ENCODE data around the gene GMDS.

DNA sequence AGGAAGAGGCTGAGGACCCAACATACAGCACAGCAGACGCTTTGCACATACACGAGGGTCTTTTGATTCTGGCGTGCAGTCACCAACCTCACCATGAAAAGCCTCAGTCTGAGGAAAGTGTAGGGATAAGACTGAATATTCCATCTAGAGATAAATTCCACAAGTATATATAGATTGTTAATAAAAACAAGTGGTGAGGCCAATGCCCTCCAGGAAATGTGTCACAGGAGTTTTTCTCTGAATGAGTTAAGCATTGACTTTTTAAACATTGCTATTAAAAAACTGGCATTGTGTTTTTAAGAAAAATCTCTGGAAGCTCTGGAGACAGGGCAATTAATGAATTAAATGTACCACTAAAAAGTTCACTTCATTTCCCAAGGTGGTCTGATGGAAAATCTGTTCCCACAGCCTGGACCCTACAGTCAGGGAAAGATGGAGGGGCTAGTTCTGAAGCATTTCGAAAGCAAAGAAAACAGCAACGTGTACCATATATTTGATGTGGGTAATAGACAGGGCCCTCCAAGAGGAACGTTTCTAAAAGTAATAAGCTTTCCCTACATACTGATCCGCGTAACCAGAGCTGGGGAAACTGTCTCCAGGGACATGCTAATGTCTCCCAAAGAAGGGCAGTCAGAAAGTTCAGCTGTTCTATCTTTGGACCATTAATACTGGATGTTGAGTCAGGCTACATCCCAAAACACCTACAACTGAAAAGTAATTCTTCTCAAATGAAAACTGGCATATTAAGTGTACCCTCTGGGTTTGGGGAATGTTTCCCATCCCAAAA is 334.6 kb downstream of the GMDS start:
- TF ChIP-seq, protein P1, sequence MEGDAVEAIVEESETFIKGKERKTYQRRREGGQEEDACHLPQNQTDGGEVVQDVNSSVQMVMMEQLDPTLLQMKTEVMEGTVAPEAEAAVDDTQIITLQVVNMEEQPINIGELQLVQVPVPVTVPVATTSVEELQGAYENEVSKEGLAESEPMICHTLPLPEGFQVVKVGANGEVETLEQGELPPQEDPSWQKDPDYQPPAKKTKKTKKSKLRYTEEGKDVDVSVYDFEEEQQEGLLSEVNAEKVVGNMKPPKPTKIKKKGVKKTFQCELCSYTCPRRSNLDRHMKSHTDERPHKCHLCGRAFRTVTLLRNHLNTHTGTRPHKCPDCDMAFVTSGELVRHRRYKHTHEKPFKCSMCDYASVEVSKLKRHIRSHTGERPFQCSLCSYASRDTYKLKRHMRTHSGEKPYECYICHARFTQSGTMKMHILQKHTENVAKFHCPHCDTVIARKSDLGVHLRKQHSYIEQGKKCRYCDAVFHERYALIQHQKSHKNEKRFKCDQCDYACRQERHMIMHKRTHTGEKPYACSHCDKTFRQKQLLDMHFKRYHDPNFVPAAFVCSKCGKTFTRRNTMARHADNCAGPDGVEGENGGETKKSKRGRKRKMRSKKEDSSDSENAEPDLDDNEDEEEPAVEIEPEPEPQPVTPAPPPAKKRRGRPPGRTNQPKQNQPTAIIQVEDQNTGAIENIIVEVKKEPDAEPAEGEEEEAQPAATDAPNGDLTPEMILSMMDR (conservative IDR thresholded peaks at IDR 0.05 in 1 of 2, IDR thresholded peaks at IDR 0.05 in 1 of 2; ENCODE audit: low read depth in 1 of 2, low read length in 2 of 2), result no peak
- TF ChIP-seq EZH2 (IDR thresholded peaks at IDR 0.05; ENCODE audit: low read length, missing control alignments), result no peak

Measured in fibroblast of lung (primary cell).